ENCODE measurements around the gene IGSF6.
"Not testable (repeated sequence)": the region's sequence is repeated elsewhere in the genome, so short reads cannot be mapped to it uniquely, and the experiment has no call there.

The IGSF6 gene

GRCh38 chr16:21653571-21653970 is 1.2 kb upstream of the IGSF6 start (continued):
- no peak for TF ChIP-seq ZBTB6 (tag by site-specific recombination; IDR thresholded peaks at IDR 0.05)
- no peak for TF ChIP-seq ZNF654 (tag by site-specific recombination; IDR thresholded peaks at IDR 0.05; ENCODE audit: low read depth)
- no peak for TF ChIP-seq ZBTB10 (tag by site-specific recombination; IDR thresholded peaks at IDR 0.05)
- no peak for TF ChIP-seq ZNF629 (tag by site-specific recombination; IDR thresholded peaks at IDR 0.05)

- ChIA-PET CTCF (interaction anchor here (0.6 to 1.2 kb wide), 2 partner anchors 57 to 65 kb away, joined by 3 to 4 read pairs; no protein-coding TSS in a partner anchor), POLR2A (no interaction called here)
- Histone ChIP-seq H3K4me1 (ENCODE audit: control insufficient read depth, insufficient read depth, low read length) (no peaks in the 10 kb centered on the region), H3K9me3 (ENCODE audit: control insufficient read depth, insufficient read depth, low read depth, low read length) (no peaks in the 10 kb centered on the region), H3K27ac (ENCODE audit: extremely low read depth, low read depth, low read length) (no peak overlapping the region), H3K36me3 (ENCODE audit: control insufficient read depth in 2 of 2, insufficient read depth in 1 of 2, low read length in 2 of 2) (peaks cover 0 to 16% of the 10 kb centered on the region in 2 experiments; a peak in 1 of 3 replicates), H3K4me3 (ENCODE audit: low read depth, low read length) (no peak overlapping the region)
- TF ChIP-seq ZNF473 (tag by site-specific recombination; IDR thresholded peaks at IDR 0.05) (no peak), PRDM10 (tag by site-specific recombination; IDR thresholded peaks at IDR 0.05) (0 out of 2 replicates have a peak, but pooled peaks have one; percentile 10)
These were observed 893 bp downstream of the IGSF6 start for GRCh38 chr16:21651515-21651914.

- TF ChIP-seq GLI2 (tag by site-specific recombination; IDR thresholded peaks at IDR 0.05; ENCODE audit: borderline replicate concordance, low read depth) (no peak), PBX3 (CRISPR knock-in tag; IDR thresholded peaks at IDR 0.05) (no peak), ZNF670 (tag by site-specific recombination; IDR thresholded peaks at IDR 0.05; ENCODE audit: low read depth) (no peak), ZNF148 (tag by site-specific recombination; IDR thresholded peaks at IDR 0.05; ENCODE audit: borderline replicate concordance) (no peak), ZBTB6 (tag by site-specific recombination; IDR thresholded peaks at IDR 0.05) (no peak)
- ChIA-PET POLR2A (no interaction called here), CTCF (no interaction called here)
- H3K27ac ChIP-seq (ENCODE audit: extremely low read depth, low read depth, low read length), result no peak overlapping the region
- no peaks in the 10 kb centered on the region for H3K4me1 ChIP-seq (ENCODE audit: control insufficient read depth, insufficient read depth, low read length)
- no peak overlapping the region for H3K4me3 ChIP-seq (ENCODE audit: low read depth, low read length)
- no peaks in the 10 kb centered on the region for H3K9me3 ChIP-seq (ENCODE audit: control insufficient read depth, insufficient read depth, low read depth, low read length)
- peaks cover 0 to 15% of the 10 kb centered on the region in 2 experiments; a peak in 1 of 3 replicates for H3K36me3 ChIP-seq (ENCODE audit: control insufficient read depth in 2 of 2, insufficient read depth in 1 of 2, low read length in 2 of 2)
These were observed 1.9 kb downstream of the IGSF6 start for GRCh38 chr16:21650521-21650920.

GRCh38 chr16:21649826-21650406 is 2.5 kb downstream of the IGSF6 start:
- POLR2A ChIA-PET; H3K27ac ChIP-seq (ENCODE audit: extremely low read depth, low read depth, low read length); CTCF ChIA-PET; H3K4me1 ChIP-seq (ENCODE audit: control insufficient read depth, insufficient read depth, low read length); H3K36me3 ChIP-seq (ENCODE audit: control insufficient read depth in 2 of 2, insufficient read depth in 1 of 2, low read length in 2 of 2); H3K4me3 ChIP-seq (ENCODE audit: low read depth, low read length); H3K9me3 ChIP-seq (ENCODE audit: control insufficient read depth, insufficient read depth, low read depth, low read length): not testable (repeated sequence)

Data from HEK293 (cell line).